Neural progenitor cell (in vitro differentiated cells): ENCODE measurements around the gene TUBB6. TPM values are rescaled to one million over a fixed set of nuclear protein-coding genes. Genes with fewer than 3 reads are reported as not detected.

Experiments
- DNase-seq: peaks from one replicate; pipeline ENCODE4 v3.0.0-alpha.2; 2016; ENCODE audit warnings: low spot score
- H2AFZ ChIP-seq: fragments of 200-600 bp; sonication (generic); replicated peaks from 2 replicates; pipeline ENCODE4 v1.6.1; 2016; ENCODE audit warnings: antibody characterized with exemption
- H3F3A ChIP-seq: fragments of 200-600 bp; sonication (generic); 2 replicates; pipeline ENCODE4 v1.6.1; 2016; ENCODE audit warnings: antibody characterized with exemption, low read depth
- H3K27ac ChIP-seq: fragments of 200-600 bp; sonication (generic); 2 replicates; pipeline ENCODE4 v1.5.1; 2016; ENCODE audit warnings: mild to moderate bottlenecking
- H3K27me3 ChIP-seq: fragments of 200-600 bp; sonication (generic); 2 replicates; pipeline ENCODE4 v1.6.1; 2016; ENCODE audit warnings: mild to moderate bottlenecking, moderate library complexity
- H3K36me3 ChIP-seq: fragments of 200-600 bp; sonication (generic); 2 replicates; pipeline ENCODE4 v1.5.1; 2016
- H3K4me1 ChIP-seq: fragments of 200-600 bp; sonication (generic); 2 replicates; pipeline ENCODE4 v1.6.1; 2016; ENCODE audit warnings: mixed run types
- H3K4me2 ChIP-seq: fragments of 200-600 bp; sonication (generic); 2 replicates; pipeline ENCODE4 v1.6.1; 2016
- H3K4me3 ChIP-seq: fragments of 200-600 bp; sonication (generic); 2 replicates; pipeline ENCODE4 v1.5.1; 2016
- H3K79me2 ChIP-seq: fragments of 200-600 bp; sonication (generic); 2 replicates; pipeline ENCODE4 v1.6.1; 2016; ENCODE audit warnings: low read depth
- H3K9ac ChIP-seq: fragments of 200-600 bp; sonication (generic); 2 replicates; pipeline ENCODE4 v1.6.1; 2016
- H3K9me3 ChIP-seq: fragments of 200-600 bp; sonication (generic); 2 replicates; pipeline ENCODE4 v1.5.1; 2016; ENCODE audit warnings: low read depth
- H4K20me1 ChIP-seq: fragments of 200-600 bp; sonication (generic); 2 replicates; pipeline ENCODE4 v1.6.1; 2016; ENCODE audit warnings: low read depth
- H3K27ac Mint-ChIP-seq: 3 replicates; pipeline ENCODE4 v1.8.0; 2021; ENCODE audit warnings: mixed read lengths
- H3K27me3 Mint-ChIP-seq: 2 replicates; pipeline ENCODE4 v1.8.0; 2022; ENCODE audit warnings: low read depth, mild to moderate bottlenecking, inconsistent platforms, moderate library complexity, mixed read lengths; ENCODE audit not compliant: insufficient read depth
- H3K36me3 Mint-ChIP-seq: 3 replicates; pipeline ENCODE4 v1.8.0; 2021; ENCODE audit warnings: mixed read lengths
- H3K4me1 Mint-ChIP-seq: 3 replicates; pipeline ENCODE4 v1.8.0; 2021; ENCODE audit warnings: mixed read lengths
- H3K4me3 Mint-ChIP-seq: 3 replicates; pipeline ENCODE4 v1.8.0; 2021; ENCODE audit warnings: mild to moderate bottlenecking, moderate library complexity, mixed read lengths
- H3K9me3 Mint-ChIP-seq: 3 replicates; pipeline ENCODE4 v1.8.0; 2020; ENCODE audit warnings: mixed read lengths
- CTCF ChIP-seq: fragments of 200-600 bp; sonication (generic); IDR thresholded peaks from 2 replicates; pipeline ENCODE4 v1.5.1; 2017; ENCODE audit warnings: antibody characterized with exemption, mild to moderate bottlenecking
- EZH2 ChIP-seq: fragments of 200-600 bp; sonication (generic); IDR thresholded peaks from 2 replicates; pipeline ENCODE4 v1.6.1; 2017; ENCODE audit warnings: antibody characterized with exemption, mild to moderate bottlenecking, moderate library complexity
- EZH2phosphoT487 ChIP-seq: fragments of 200-600 bp; sonication (generic); IDR thresholded peaks from 2 replicates; pipeline ENCODE4 v1.6.1; 2017; ENCODE audit warnings: antibody characterized with exemption
- total RNA-seq: library from RNA; depleted of rRNA; stranded (reverse); fragments of >200 nt; gene quantifications from 2 replicates; pipeline ENCODE4 v1.2.3, GENCODE V29; 2015; ENCODE audit warnings: low replicate concordance

The TUBB6 gene
- 92.7 and 137 TPM in 2 replicates for total RNA-seq

GRCh38 chr18:12307701-12308385 is at the start of gene TUBB6:
Gene TUBB6 (plus strand): TSS chr18:12308241. CDS start chr18:12308293, 52 bp downstream.
- peaks cover 21% of the 10 kb centered on the region for H3K36me3 ChIP-seq
- peak within 1 kb of the TSS; percentile 86 for H2AFZ ChIP-seq
- peak within 1 kb of the TSS; percentile 82 for H3K4me3 ChIP-seq
- no peak within 1 kb of the TSS for H3K9ac ChIP-seq
- peaks cover 52% of the 10 kb centered on the region for H3K27me3 ChIP-seq
- peaks cover 29% of the 10 kb centered on the region for H3F3A ChIP-seq
- TF ChIP-seq EZH2phosphoT487 (peak; percentile 35), CTCF (peak; percentile 3), EZH2 (no peak)
- Mint-ChIP-seq H3K4me1 (peaks cover 23% of the 10 kb centered on the region), H3K4me3 (peak within 1 kb of the TSS; percentile 92), H3K27ac (peak within 1 kb of the TSS; percentile 69), H3K36me3 (peaks cover 24% of the 10 kb centered on the region), H3K27me3 (peaks cover 26% of the 10 kb centered on the region), H3K9me3 (peaks cover 23% of the 10 kb centered on the region)
- peak; percentile 86 for DNase-seq
- H3K4me2 ChIP-seq, result peak within 1 kb of the TSS; percentile 92
- H4K20me1 ChIP-seq, result no peaks in the 10 kb centered on the region
- peaks cover 8% of the 10 kb centered on the region for H3K9me3 ChIP-seq
- no peak within 1 kb of the TSS for H3K27ac ChIP-seq
- H3K4me1 ChIP-seq, result peaks cover 15% of the 10 kb centered on the region
- H3K79me2 ChIP-seq, result peaks cover 21% of the 10 kb centered on the region

- Histone ChIP-seq H3K4me3 (no peak overlapping the region), H3K27ac (no peak overlapping the region), H3K4me1 (peaks cover 6% of the 10 kb centered on the region), H3K27me3 (peaks cover 52% of the 10 kb centered on the region), H3K4me2 (no peak overlapping the region), H2AFZ (no peak overlapping the region), H4K20me1 (peaks cover 9% of the 10 kb centered on the region), H3K9me3 (no peaks in the 10 kb centered on the region), H3F3A (peaks cover 5% of the 10 kb centered on the region), H3K79me2 (no peaks in the 10 kb centered on the region), H3K9ac (no peak overlapping the region), H3K36me3 (no peaks in the 10 kb centered on the region)
- TF ChIP-seq CTCF (no peak), EZH2 (no peak), EZH2phosphoT487 (no peak)
- H3K9me3 Mint-ChIP-seq, result no peaks in the 10 kb centered on the region
- H3K27me3 Mint-ChIP-seq, result peaks cover 20% of the 10 kb centered on the region
- H3K4me1 Mint-ChIP-seq, result peaks cover 19% of the 10 kb centered on the region
- no peak overlapping the region for H3K27ac Mint-ChIP-seq
- no peak overlapping the region for H3K4me3 Mint-ChIP-seq
- no peaks in the 10 kb centered on the region for H3K36me3 Mint-ChIP-seq
- DNase-seq, result no peak
Measured at GRCh38 chr18:12258719-12259705, 49.0 kb upstream of the TUBB6 start.

DNA sequence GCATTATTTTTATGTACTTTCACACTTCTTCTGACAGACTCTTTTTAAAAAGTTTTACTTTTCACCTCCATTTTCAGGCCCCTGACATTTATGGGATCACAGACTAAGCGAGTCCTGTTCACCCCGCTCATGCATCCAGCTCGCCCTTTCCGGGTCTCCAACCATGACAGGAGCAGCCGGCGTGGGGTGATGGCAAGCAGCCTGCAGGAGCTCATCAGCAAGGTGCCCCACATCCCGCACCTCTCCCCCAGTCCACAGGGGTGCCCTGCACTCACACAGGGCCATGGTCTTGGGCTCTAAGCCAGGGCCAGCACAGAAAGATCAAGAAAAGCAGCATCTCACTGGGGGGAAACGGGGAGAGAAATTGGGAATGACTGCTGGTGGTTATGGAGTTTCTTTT is 45.3 kb upstream of the TUBB6 start:
- H3K9me3 Mint-ChIP-seq, result no peaks in the 10 kb centered on the region
- no peak overlapping the region for H3K27ac Mint-ChIP-seq
- TF ChIP-seq CTCF, result no peak
- no peak for TF ChIP-seq EZH2
- TF ChIP-seq EZH2phosphoT487, result no peak
- Histone ChIP-seq H3F3A (no peaks in the 10 kb centered on the region), H3K79me2 (no peaks in the 10 kb centered on the region), H3K27me3 (peaks cover 14% of the 10 kb centered on the region), H4K20me1 (no peaks in the 10 kb centered on the region), H3K27ac (no peak overlapping the region), H3K9me3 (no peaks in the 10 kb centered on the region), H3K36me3 (no peaks in the 10 kb centered on the region), H3K9ac (no peak overlapping the region), H3K4me2 (no peak overlapping the region), H2AFZ (no peak overlapping the region), H3K4me3 (no peak overlapping the region), H3K4me1 (no peaks in the 10 kb centered on the region)
- H3K36me3 Mint-ChIP-seq, result no peaks in the 10 kb centered on the region
- no peaks in the 10 kb centered on the region for H3K4me1 Mint-ChIP-seq
- DNase-seq, result no peak
- H3K27me3 Mint-ChIP-seq, result peaks cover 4% of the 10 kb centered on the region
- H3K4me3 Mint-ChIP-seq, result no peak overlapping the region
